Measurements from ENCODE around the gene RARS2. TPM values are rescaled to one million over a fixed set of nuclear protein-coding genes. Genes with fewer than 3 reads are reported as not detected.

Gene RARS2
- total and polyA plus RNA-seq, 2 of the 8 experiments (the other 6 are each of a cell fraction or from before 2014, with no cell fraction given): 10.2 to 40.5 TPM

GRCh38 chr6:87538510-87539260 lies 51.1 kb downstream of the RARS2 start:
- no peak overlapping the region for H3K4me2 ChIP-seq (ENCODE audit: insufficient read depth in 1 of 2, low read depth in 2 of 2, low read length in 2 of 2)
- no peak overlapping the region for H2BK12ac ChIP-seq (ENCODE audit: low read depth, low read length)
- H2BK15ac ChIP-seq (ENCODE audit: low read length): no peak overlapping the region
- no peak overlapping the region for H3K23ac ChIP-seq (ENCODE audit: insufficient read length)
- H3K4me3 ChIP-seq (ENCODE audit: extremely low read depth in 1 of 4, insufficient read depth in 2 of 4, low read depth in 3 of 4, low read length in 4 of 4): no peak overlapping the region
- H3K14ac ChIP-seq (ENCODE audit: insufficient read length): no peak overlapping the region
- TF ChIP-seq ATF3 (IDR thresholded peaks at IDR 0.05; ENCODE audit: insufficient read depth, low read depth, low read length) (no peak), CBX8 (IDR thresholded peaks at IDR 0.05; ENCODE audit: borderline replicate concordance, low read depth, low read length) (no peak), KDM1A (IDR thresholded peaks at IDR 0.05; ENCODE audit: borderline replicate concordance, low read length) (peak; percentile 66; the same call in 1 of the 2 replicates)
- POLR2A ChIA-PET (ENCODE audit: partially characterized antibody): no interaction called here
- no peak for FAIRE-seq
- H2AFZ ChIP-seq (ENCODE audit: low read length): no peak overlapping the region
- H3K4me1 ChIP-seq (replicated peaks in 1 of 4; ENCODE audit: control insufficient read depth in 3 of 4, insufficient read depth in 4 of 4, low read length in 3 of 4): no peaks in the 10 kb centered on the region
- no peaks in the 10 kb centered on the region; the same call in 1 of the 2 replicates for H3K79me1 ChIP-seq (ENCODE audit: low read depth, low read length)
- H3K27ac ChIP-seq (ENCODE audit: low read depth, low read length): peak overlapping the region; percentile 24; the same call in 1 of the 2 replicates
- H4K91ac ChIP-seq (replicated peaks; ENCODE audit: insufficient read length, low read length): no peak overlapping the region
- no peak overlapping the region for H4K5ac ChIP-seq (ENCODE audit: insufficient read length, low read depth, low read length)
- H3K23me2 ChIP-seq (ENCODE audit: low read depth, low read length): no peaks in the 10 kb centered on the region
- no peaks in the 10 kb centered on the region for H4K20me1 ChIP-seq (replicated peaks in 1 of 2; ENCODE audit: control insufficient read depth in 1 of 2, insufficient read depth in 2 of 2, low read length in 2 of 2)
- no peaks in the 10 kb centered on the region for H3K79me2 ChIP-seq (ENCODE audit: control insufficient read depth in 1 of 2, insufficient read depth in 2 of 2, low read length in 2 of 2)
- no peak for DNase-seq (ENCODE audit: low read depth in 1 of 2, low spot score in 2 of 2)
- no peaks in the 10 kb centered on the region for H3K27me3 ChIP-seq (replicated peaks in 1 of 4; ENCODE audit: control insufficient read depth in 3 of 4, extremely low read depth in 1 of 4, insufficient read depth in 3 of 4, low read length in 3 of 4)
- no peak overlapping the region for H2BK5ac ChIP-seq (ENCODE audit: low read depth, low read length)
- no peak overlapping the region for H3K4ac ChIP-seq (replicated peaks; ENCODE audit: insufficient read length, low read depth, low read length)
- no peak overlapping the region for H2AK5ac ChIP-seq (ENCODE audit: low read depth, low read length)
- CTCF ChIA-PET (ENCODE audit: partially characterized antibody): no interaction called here
- 94% methylated on average over 1 of the region's 1 CpG; no CpG with 5 or more reads in 1 of the 2 experiments for WGBS, 2 experiments (ENCODE audit: extremely low coverage in 1 of 2, insufficient coverage in 1 of 2, insufficient read length in 1 of 2, insufficient replicate concordance in 2 of 2, low coverage in 1 of 2, low lambda C conversion rate in 2 of 2, missing lambda C conversion rate in 1 of 2)
- H2BK20ac ChIP-seq (ENCODE audit: low read length): no peak overlapping the region
- no peak overlapping the region for H3K56ac ChIP-seq (replicated peaks; ENCODE audit: insufficient read length, low read depth, low read length)
- no peak overlapping the region for H3K18ac ChIP-seq (ENCODE audit: extremely low read depth, low read length)
- no peak overlapping the region for H4K8ac ChIP-seq (ENCODE audit: extremely low read depth, insufficient read depth, low read length)
- H3K9me3 ChIP-seq (ENCODE audit: insufficient read depth in 2 of 2, low read depth in 1 of 2, low read length in 1 of 2): no peaks in the 10 kb centered on the region
- H3K36me3 ChIP-seq (ENCODE audit: control insufficient read depth in 2 of 4, insufficient read depth in 4 of 4, low read length in 3 of 4): peaks cover 0 to 46% (median 10%) of the 10 kb centered on the region in 4 experiments; a peak in 4 of 8 replicates
- H2BK120ac ChIP-seq (replicated peaks; ENCODE audit: low read depth, low read length): no peak overlapping the region
- H3K9ac ChIP-seq (replicated peaks in 1 of 4; ENCODE audit: extremely low read depth in 1 of 4, low read depth in 3 of 4, low read length in 3 of 4): no peak overlapping the region

Measured in H1 (cell line).